Upper lobe of left lung (tissue), 6 donors: ENCODE data around the gene ARHGEF7. TPM values are rescaled to one million over a fixed set of nuclear protein-coding genes. Genes with fewer than 3 reads are reported as not detected.

Experiments used
- ATAC-seq, 2 donors: fragments of 200-7000 bp; cut with Tn5 transposase; one replicate each; pipeline ENCODE4 v1.9.1; 2022; ENCODE audit warnings: mild to moderate bottlenecking in 2 of 2, moderate library complexity in 2 of 2; ENCODE audit not compliant: low FRiP score in 2 of 2
- DNase-seq, 2 donors: peaks; one replicate each; pipeline ENCODE4 v3.0.0-alpha.2; 2019 to 2020
- H3K27ac ChIP-seq, 4 donors: fragments of 200-600 bp; sonication (generic); one replicate each; pipeline ENCODE4 v1.5.1; 2016 to 2019
- H3K27me3 ChIP-seq, 4 donors: fragments of 200-600 bp; sonication (generic); one replicate each; pipeline ENCODE4 v1.5.1; 2017 to 2019
- H3K36me3 ChIP-seq, 4 donors: fragments of 200-600 bp; sonication (generic); one replicate each; pipeline ENCODE4 v1.5.1; 2016 to 2019
- H3K4me1 ChIP-seq, 4 donors: fragments of 200-600 bp; sonication (generic); one replicate each; pipeline ENCODE4 v1.5.1; 2018 to 2019
- H3K4me3 ChIP-seq, 4 donors: fragments of 200-600 bp; sonication (generic); one replicate each; pipeline ENCODE4 v1.5.1; 2017 to 2019; ENCODE audit warnings: mild to moderate bottlenecking in 2 of 4, moderate library complexity in 1 of 4
- H3K9me3 ChIP-seq, 4 donors: fragments of 200-600 bp; sonication (generic); one replicate each; pipeline ENCODE4 v1.5.1; 2018 to 2019
- EP300 ChIP-seq, 4 donors: sonication (generic); formaldehyde crosslinking; IDR thresholded peaks; one replicate each; pipeline ENCODE4 v1.5.1; 2017; ENCODE audit warnings: antibody characterized with exemption in 4 of 4, control low read depth in 2 of 4
- POLR2A ChIP-seq, 4 donors: fragments of 450-650 bp; IDR thresholded peaks; one replicate each; pipeline ENCODE4 v1.5.1; 2016 to 2017; ENCODE audit warnings: antibody characterized with exemption in 4 of 4, mild to moderate bottlenecking in 2 of 4
- POLR2AphosphoS5 ChIP-seq, 2 donors: sonication (generic); formaldehyde crosslinking; IDR thresholded peaks; one replicate each; pipeline ENCODE4 v1.5.1; 2017; ENCODE audit warnings: antibody characterized with exemption in 2 of 2
- WGBS, 2 donors: methylation state at CpG; one replicate each; pipeline ENCODE4 v1.1.5; 2017 to 2018; 5-methylcytosine and 5-hydroxymethylcytosine counted together
- total RNA-seq, 6 donors: library from RNA; depleted of rRNA in 4 of 6; stranded (reverse); fragments of >200 nt in 4 of 6; gene quantifications; one replicate each; pipeline versions ENCODE4 v1.1.0 to v1.2.1, GENCODE V29; 2016 to 2021
- TF ChIP-seq, protein P1 (sequence below), 6 experiments: fragments of 450-650 bp in 4 of 6; fragments of 200-600 bp in 2 of 6; sonication (generic) in 2 of 6; IDR thresholded peaks; one replicate each; pipeline ENCODE4 v1.5.1; 2016 to 2019; ENCODE audit warnings: antibody characterized with exemption in 6 of 6
- donor health status: DM: no; HTN: no; CAD: no; lungs with moderate emphysema.
- donor health status: DM: no; HTN: yes; CAD: no; lungs with severe emphysema.

ARHGEF7 gene
- total RNA-seq, 6 donors from 2014 or later = 50.3 to 130 (median 67.4) TPM

DNA sequence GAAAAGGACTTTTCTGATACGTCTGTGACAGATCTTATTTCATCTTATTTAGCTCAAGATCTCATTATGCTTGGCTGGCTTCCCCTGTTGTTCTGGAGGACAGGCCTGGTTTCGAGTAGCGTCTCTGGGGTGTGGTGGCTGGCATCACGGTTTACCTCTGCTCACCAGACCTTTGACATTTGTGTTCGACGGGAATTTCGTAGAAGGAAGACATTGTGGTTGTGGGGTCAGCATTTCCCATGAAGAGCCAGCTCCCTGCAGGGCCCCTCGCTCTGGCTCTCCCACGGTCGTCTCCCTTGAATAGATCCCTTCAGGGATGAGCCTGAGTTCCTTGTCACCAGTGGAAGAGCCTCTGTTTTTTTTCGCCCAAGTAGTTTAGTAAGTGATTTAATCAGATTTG, 126.8 kb downstream of the ARHGEF7 start:
- 84 to 95% methylated on average over 11 of the region's 11 CpGs for WGBS, 2 donors

DNA sequence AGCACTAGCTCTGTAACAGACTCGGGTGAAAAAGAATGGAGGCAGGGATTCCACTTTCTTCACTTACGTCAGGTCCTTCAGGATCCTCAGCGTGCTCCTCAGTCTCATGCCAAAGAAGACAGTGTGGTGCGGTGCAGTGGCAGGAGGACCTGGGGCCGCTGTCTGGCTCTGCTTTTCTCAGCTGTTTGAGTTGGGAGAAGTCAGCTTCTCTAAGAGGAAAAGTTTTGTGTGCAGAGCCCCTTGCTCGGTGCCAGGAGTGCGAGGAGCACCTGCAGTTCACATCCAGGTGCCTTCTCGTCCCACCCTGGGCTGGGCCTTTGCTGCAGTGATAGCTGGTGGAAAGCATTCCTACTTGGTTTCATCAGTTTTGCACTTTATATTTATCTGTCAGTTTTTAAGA, 127.5 kb downstream of the ARHGEF7 start:
- Histone ChIP-seq H3K27ac (no peak overlapping the region), H3K27me3 (no peaks in the 10 kb centered on the region), H3K9me3 (no peaks in the 10 kb centered on the region), H3K4me3 (no peak overlapping the region), H3K4me1 (peaks cover 0 to 2% (median under 1%) of the 10 kb centered on the region in 4 donors), H3K36me3 (peaks cover 0 to 35% (median 19%) of the 10 kb centered on the region in 4 donors)
- ATAC-seq = no peak
- TF ChIP-seq EP300 (IDR thresholded peaks at IDR 0.05) (no peak), POLR2A (IDR thresholded peaks at IDR 0.05) (no peak), POLR2AphosphoS5 (IDR thresholded peaks at IDR 0.05) (no peak)
- TF ChIP-seq, protein P1, sequence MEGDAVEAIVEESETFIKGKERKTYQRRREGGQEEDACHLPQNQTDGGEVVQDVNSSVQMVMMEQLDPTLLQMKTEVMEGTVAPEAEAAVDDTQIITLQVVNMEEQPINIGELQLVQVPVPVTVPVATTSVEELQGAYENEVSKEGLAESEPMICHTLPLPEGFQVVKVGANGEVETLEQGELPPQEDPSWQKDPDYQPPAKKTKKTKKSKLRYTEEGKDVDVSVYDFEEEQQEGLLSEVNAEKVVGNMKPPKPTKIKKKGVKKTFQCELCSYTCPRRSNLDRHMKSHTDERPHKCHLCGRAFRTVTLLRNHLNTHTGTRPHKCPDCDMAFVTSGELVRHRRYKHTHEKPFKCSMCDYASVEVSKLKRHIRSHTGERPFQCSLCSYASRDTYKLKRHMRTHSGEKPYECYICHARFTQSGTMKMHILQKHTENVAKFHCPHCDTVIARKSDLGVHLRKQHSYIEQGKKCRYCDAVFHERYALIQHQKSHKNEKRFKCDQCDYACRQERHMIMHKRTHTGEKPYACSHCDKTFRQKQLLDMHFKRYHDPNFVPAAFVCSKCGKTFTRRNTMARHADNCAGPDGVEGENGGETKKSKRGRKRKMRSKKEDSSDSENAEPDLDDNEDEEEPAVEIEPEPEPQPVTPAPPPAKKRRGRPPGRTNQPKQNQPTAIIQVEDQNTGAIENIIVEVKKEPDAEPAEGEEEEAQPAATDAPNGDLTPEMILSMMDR (IDR thresholded peaks at IDR 0.05) = no peak
- WGBS, 2 donors = 94 to 98% methylated on average over 8 of the region's 8 CpGs
- DNase-seq = no peak

More for the DNA sequence above, 126.8 kb downstream of the ARHGEF7 start:
- H3K36me3 ChIP-seq = peaks cover 0 to 31% (median 19%) of the 10 kb centered on the region in 4 donors
- no peaks in the 10 kb centered on the region for H3K4me1 ChIP-seq
- TF ChIP-seq, protein P1 (IDR thresholded peaks at IDR 0.05) = no peak
- TF ChIP-seq EP300 (IDR thresholded peaks at IDR 0.05) = no peak
- TF ChIP-seq POLR2AphosphoS5 (IDR thresholded peaks at IDR 0.05) = no peak
- no peak for TF ChIP-seq POLR2A (IDR thresholded peaks at IDR 0.05)
- no peaks in the 10 kb centered on the region for H3K27me3 ChIP-seq
- no peak overlapping the region for H3K27ac ChIP-seq
- no peaks in the 10 kb centered on the region for H3K9me3 ChIP-seq
- DNase-seq (no peak), ATAC-seq (no peak)
- H3K4me3 ChIP-seq = no peak overlapping the region

DNA sequence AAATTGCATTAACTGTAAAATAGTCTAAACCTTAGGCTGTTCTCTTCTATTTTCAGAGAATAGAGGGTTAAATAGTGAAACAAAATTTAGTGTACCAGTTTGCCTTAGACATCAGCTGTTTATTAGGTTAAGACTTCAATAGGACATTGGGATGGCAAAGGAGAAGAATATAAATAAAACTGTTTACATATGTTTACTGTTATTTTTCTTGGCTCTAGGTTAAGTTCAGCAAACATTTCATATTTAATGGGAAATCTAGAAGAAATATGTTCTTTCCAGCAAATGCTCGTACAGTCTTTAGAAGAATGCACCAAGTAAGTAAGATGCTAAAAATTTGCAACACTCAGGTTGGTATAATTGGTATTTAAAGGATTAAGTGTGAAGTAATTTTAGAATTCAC, 128.9 kb downstream of the ARHGEF7 start:
- peaks cover 0 to 9% (median 5%) of the 10 kb centered on the region in 4 donors for H3K4me1 ChIP-seq
- 87 to 97% methylated on average over 1 of the region's 1 CpG for WGBS, 2 donors
- peaks cover 0 to 42% (median 19%) of the 10 kb centered on the region in 4 donors for H3K36me3 ChIP-seq
- H3K9me3 ChIP-seq = no peaks in the 10 kb centered on the region
- H3K27ac ChIP-seq = no peak overlapping the region
- TF ChIP-seq POLR2AphosphoS5 (IDR thresholded peaks at IDR 0.05) (no peak), EP300 (IDR thresholded peaks at IDR 0.05) (no peak), POLR2A (IDR thresholded peaks at IDR 0.05) (no peak)
- TF ChIP-seq, protein P1 (IDR thresholded peaks at IDR 0.05) = no peak
- H3K4me3 ChIP-seq = no peak overlapping the region
- ATAC-seq (no peak), DNase-seq (no peak)
- no peaks in the 10 kb centered on the region for H3K27me3 ChIP-seq

DNA sequence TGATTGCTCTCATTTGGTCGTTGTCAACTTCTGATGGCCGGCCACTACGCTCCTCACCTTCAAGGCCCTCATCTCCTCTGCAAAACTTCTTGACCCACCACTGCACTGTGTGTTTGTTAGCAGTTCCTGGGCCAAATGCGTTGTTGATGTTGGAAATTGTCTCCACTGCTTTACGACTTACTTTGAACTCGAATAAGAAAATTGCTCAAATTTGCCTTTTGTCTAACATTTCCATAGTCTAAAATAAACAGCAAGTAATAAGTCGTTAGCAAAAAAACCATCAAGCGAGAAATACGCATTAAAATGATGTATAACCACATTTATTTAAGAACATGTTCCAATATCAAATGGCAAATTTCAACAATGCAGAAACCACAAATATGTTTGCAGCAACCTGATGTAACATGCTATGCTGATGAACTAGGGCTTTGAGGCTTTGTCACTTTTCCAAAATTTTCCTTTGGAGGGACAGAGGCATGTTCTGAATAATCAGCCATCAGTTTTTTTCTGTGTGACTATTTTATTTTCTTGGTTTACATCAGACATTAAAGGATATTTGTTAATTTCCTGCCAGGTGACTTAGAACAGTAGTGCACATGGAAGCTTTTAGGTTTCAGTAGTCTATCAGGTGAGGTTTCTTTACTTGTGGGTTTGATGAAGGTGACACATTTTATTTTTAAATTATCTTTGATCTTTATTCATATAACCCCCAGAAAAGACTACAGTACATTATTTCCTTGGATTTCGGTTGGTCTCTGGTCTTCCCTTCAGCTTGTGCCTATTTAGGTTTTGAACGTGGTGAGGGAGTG, 130.7 kb downstream of the ARHGEF7 start:
- 88 to 96% methylated on average over 11 of the region's 11 CpGs for WGBS, 2 donors
- TF ChIP-seq EP300 (IDR thresholded peaks at IDR 0.05) (no peak), POLR2AphosphoS5 (IDR thresholded peaks at IDR 0.05) (no peak), POLR2A (IDR thresholded peaks at IDR 0.05) (no peak)
- TF ChIP-seq, protein P1 (IDR thresholded peaks at IDR 0.05) = no peak
- Histone ChIP-seq H3K9me3 (no peaks in the 10 kb centered on the region), H3K4me3 (no peak overlapping the region), H3K4me1 (peaks cover 0 to 9% (median 5%) of the 10 kb centered on the region in 4 donors), H3K36me3 (peaks cover 0 to 48% (median 19%) of the 10 kb centered on the region in 4 donors), H3K27ac (no peak overlapping the region), H3K27me3 (no peaks in the 10 kb centered on the region)
- no peak for ATAC-seq
- DNase-seq = no peak
